ENCODE data around the gene CHRNA4.

The CHRNA4 gene

DNA sequence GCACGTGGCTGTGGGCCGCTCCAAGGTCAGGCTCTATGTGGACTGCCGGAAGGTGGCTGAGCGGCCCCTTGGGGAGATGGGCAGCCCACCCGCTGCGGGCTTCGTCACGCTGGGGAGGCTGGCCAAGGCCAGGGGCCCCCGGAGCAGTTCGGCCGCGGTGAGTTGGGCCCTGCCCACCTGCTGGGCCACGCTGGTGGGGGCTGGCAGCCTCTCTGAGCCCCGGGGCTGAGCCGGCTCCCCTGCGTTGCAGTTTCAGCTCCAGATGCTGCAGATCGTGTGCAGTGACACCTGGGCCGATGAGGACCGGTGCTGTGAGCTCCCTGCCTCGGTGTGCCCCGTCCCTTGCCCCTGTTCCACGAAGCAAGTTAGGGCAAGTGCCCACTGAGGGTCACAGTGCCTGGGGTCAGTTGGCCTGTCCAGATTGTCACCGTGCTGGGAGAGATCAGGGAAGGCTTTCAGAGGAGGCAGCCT lies 41.1 kb downstream of the CHRNA4 start:
- in situ Hi-C loops (cut with MboI; ENCODE audit: low pct_unique_long_range_greater_than_20kb, low sequenced_read_pairs, unreplicated experiment): no loop called here
- TF ChIP-seq, protein P1, sequence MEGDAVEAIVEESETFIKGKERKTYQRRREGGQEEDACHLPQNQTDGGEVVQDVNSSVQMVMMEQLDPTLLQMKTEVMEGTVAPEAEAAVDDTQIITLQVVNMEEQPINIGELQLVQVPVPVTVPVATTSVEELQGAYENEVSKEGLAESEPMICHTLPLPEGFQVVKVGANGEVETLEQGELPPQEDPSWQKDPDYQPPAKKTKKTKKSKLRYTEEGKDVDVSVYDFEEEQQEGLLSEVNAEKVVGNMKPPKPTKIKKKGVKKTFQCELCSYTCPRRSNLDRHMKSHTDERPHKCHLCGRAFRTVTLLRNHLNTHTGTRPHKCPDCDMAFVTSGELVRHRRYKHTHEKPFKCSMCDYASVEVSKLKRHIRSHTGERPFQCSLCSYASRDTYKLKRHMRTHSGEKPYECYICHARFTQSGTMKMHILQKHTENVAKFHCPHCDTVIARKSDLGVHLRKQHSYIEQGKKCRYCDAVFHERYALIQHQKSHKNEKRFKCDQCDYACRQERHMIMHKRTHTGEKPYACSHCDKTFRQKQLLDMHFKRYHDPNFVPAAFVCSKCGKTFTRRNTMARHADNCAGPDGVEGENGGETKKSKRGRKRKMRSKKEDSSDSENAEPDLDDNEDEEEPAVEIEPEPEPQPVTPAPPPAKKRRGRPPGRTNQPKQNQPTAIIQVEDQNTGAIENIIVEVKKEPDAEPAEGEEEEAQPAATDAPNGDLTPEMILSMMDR (IDR thresholded peaks at IDR 0.05; ENCODE audit: extremely low read depth, insufficient read depth, missing control alignments): no peak
- DNase-seq (ENCODE audit: low spot score): no peak

DNA sequence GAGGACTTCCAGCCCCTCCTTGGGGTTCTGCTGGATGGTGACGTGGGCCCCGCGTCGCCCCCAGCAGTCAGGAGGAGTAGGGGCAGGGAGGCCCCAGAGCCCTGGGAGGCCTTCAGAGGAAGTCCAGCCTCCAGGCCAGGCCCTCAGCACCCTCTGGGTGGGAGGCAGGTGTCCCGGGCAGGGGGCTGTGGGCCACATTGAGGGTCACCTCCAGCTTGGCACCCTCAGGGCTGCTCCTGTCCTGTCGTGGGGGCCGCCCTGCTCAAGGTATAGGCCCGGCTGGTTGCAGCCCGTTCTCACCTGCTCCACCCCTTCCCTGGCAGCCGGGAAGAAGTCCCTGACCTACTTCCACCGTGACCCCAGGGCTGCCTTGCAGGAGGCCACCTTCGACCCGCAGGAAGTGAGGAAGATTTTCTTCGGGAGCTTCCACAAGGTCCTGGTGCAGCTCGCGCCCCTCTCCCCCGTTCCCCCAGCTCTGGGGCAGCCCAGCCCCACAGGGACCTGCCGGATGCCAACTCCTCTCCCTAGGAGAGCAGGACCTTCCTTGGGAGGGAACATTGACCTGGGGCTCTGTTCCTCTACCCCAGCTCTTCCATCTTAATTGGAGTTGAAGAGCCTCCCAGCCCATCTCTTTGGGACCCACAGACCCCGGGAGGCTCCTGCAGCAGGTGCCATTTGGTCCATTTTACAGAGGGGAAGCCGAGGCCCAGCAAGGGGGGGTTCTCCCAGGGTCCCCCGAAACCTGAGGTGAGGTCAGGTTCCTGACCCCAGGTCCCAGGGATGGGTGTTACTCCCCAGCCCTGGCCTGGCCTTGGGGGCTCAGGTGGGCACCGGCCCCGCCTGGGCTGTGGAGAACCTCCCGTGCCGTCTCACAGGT lies 41.7 kb downstream of the CHRNA4 start:
- in situ Hi-C loops (cut with MboI; ENCODE audit: low pct_unique_long_range_greater_than_20kb, low sequenced_read_pairs, unreplicated experiment): no loop called here
- TF ChIP-seq, protein P1 (IDR thresholded peaks at IDR 0.05; ENCODE audit: extremely low read depth, insufficient read depth, missing control alignments): no peak

DNA sequence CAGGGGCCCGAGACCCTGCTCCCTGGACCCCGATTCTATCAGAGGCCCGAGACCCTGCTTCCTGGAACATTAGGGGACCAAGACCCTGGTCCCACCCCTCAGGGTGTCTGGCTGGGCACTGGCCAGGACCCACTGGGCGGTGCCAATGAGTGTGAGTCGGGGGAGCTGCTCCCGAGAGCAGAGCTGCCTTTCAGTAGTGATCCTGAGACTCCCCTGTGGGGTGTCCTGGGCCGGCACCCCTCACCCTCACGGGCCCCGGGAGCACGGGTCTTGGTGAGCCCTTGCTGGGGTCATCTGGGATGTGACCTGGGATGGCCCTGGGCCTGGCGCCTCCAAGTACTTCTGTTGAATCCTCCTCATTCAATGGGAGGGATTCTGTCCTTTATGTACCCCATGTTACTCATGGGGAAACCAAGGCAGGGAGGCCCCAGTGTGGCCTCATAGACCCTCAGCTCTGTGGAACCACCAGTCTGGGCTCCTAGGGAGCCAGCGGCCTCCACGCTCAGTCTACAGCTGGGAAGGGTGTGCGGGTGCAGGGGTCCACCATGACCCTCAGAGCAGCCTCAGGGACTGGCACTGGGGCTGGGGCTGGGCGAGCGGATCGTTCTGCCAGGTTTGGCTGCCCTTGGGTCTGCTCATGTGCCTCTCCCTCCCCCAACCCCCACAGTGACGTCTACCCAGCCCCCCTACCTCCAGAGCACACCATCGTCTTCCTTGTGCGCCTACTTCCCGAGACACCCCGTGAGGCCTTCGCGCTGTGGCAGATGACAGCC lies 42.6 kb downstream of the CHRNA4 start:
- TF ChIP-seq, protein P1 (IDR thresholded peaks at IDR 0.05; ENCODE audit: extremely low read depth, insufficient read depth, missing control alignments): no peak
- no peak for DNase-seq (ENCODE audit: low spot score)
- in situ Hi-C loops (cut with MboI; ENCODE audit: low pct_unique_long_range_greater_than_20kb, low sequenced_read_pairs, unreplicated experiment): no loop called here

More for the DNA sequence above, 41.7 kb downstream of the CHRNA4 start:
- no peak for DNase-seq (ENCODE audit: low spot score)

DNA sequence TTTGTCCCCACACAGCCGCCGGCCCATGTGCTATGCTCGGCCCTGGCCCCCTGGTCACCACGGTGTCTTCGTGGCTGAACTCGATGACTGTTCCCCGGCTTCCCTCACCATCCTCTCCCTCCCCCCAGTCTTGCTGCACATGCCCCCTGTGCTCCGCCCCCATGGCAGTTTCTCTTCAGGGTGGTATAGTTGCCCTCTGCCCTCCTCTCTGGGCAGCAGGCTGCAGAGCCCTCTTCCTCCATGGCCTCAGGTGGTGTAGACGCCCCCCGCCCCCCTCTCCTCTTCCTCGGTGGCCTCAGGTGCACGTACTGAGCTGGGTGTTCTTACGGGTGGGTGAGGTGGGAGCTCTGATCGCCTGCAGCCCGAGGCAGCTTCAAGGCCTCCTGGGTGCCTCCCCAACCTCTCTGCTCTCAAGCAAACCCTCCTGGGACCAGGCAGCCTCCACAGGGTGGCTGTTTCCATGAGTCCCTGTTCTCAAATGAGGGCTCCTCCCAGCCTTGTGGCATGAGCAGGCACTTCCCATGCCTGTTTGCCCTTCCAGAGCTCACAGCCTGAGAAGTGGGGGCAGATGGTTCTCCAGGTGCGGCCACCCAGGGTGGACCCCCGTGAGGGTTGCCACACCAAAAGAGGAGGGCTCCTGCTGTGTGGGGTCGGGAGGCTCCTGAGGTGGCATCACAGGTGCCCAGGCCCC lies 43.4 kb downstream of the CHRNA4 start:
- TF ChIP-seq, protein P1 (IDR thresholded peaks at IDR 0.05; ENCODE audit: extremely low read depth, insufficient read depth, missing control alignments): no peak
- in situ Hi-C loops (cut with MboI; ENCODE audit: low pct_unique_long_range_greater_than_20kb, low sequenced_read_pairs, unreplicated experiment): no loop called here
- DNase-seq (ENCODE audit: low spot score): no peak

DNA sequence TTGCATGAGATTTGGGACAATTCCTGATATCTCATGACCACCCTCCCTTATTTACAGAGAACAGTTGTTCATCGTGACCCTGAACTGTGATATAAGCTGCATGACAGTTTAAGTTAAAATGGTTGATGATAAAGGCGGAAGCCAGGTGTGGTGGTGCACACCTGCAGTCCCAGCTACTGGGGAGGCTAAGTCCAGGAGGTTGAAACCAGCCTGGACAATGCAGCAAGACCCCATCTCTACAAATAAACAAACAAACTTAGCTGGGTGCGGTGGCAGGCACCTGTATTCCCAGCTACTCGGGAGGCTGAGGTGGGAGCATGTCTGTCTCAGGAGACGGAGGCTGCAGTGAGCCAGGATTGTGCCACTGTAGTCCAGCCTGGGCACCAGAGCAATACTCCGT lies 44.1 kb downstream of the CHRNA4 start:
- TF ChIP-seq, protein P1 (IDR thresholded peaks at IDR 0.05; ENCODE audit: extremely low read depth, insufficient read depth, missing control alignments): no peak
- in situ Hi-C loops (cut with MboI; ENCODE audit: low pct_unique_long_range_greater_than_20kb, low sequenced_read_pairs, unreplicated experiment): no loop called here

DNA sequence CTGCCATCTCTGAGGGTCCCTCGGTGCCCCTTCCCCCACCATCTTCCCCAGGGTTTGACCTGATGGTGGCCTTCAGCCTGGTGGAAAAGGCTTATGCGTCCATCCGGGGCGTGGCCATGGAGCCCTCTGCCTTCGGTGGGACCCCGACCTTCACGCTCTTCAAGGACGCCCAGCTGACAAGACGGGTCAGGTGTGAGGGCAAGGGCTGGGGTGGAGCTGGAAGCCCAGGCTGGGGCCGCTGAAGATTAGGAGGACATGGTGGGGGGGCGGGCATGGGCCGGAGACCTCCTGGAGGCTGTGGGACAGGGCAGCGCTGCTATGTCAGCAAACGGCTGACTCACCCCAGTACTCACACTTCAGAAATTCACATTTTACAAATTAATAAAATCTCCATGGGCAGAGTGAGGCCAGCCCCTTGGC lies 44.6 kb downstream of the CHRNA4 start:
- in situ Hi-C loops (cut with MboI; ENCODE audit: low pct_unique_long_range_greater_than_20kb, low sequenced_read_pairs, unreplicated experiment): no loop called here
- no peak for DNase-seq (ENCODE audit: low spot score)
- TF ChIP-seq, protein P1 (IDR thresholded peaks at IDR 0.05; ENCODE audit: extremely low read depth, insufficient read depth, missing control alignments): no peak

More for the DNA sequence above, 44.1 kb downstream of the CHRNA4 start:
- DNase-seq (ENCODE audit: low spot score): no peak
